ENCODE measurements around the gene CNPY1.

The CNPY1 gene

GRCh38 chr7:155494551-155494950, 51.8 kb downstream of the CNPY1 start:
- Histone ChIP-seq H3K4me3 (ENCODE audit: low read depth, low read length) (no peak overlapping the region), H3K9me3 (ENCODE audit: severe bottlenecking) (no peaks in the 10 kb centered on the region), H3K27me3 (ENCODE audit: insufficient read depth, low read depth, severe bottlenecking) (no peaks in the 10 kb centered on the region), H3K27ac (no peak overlapping the region), H3K36me3 (no peaks in the 10 kb centered on the region)
- no peak for DNase-seq
- TF ChIP-seq CTCF (IDR thresholded peaks at IDR 0.05; ENCODE audit: low read depth, low read length) = no peak

GRCh38 chr7:155493744-155494538, 52.4 kb downstream of the CNPY1 start:
- H3K27ac ChIP-seq = no peak overlapping the region
- no peak for TF ChIP-seq CTCF (IDR thresholded peaks at IDR 0.05; ENCODE audit: low read depth, low read length)
- H3K4me3 ChIP-seq (ENCODE audit: low read depth, low read length) = no peak overlapping the region
- DNase-seq = no peak
- H3K36me3 ChIP-seq = no peaks in the 10 kb centered on the region
- no peaks in the 10 kb centered on the region for H3K27me3 ChIP-seq (ENCODE audit: insufficient read depth, low read depth, severe bottlenecking)
- H3K9me3 ChIP-seq (ENCODE audit: severe bottlenecking) = no peaks in the 10 kb centered on the region

GRCh38 chr7:155491812-155492211, 54.5 kb downstream of the CNPY1 start:
- no peaks in the 10 kb centered on the region for H3K27me3 ChIP-seq (ENCODE audit: insufficient read depth, low read depth, severe bottlenecking)
- no peak overlapping the region for H3K27ac ChIP-seq
- DNase-seq = no peak
- no peak for TF ChIP-seq CTCF (IDR thresholded peaks at IDR 0.05; ENCODE audit: low read depth, low read length)
- no peak overlapping the region for H3K4me3 ChIP-seq (ENCODE audit: low read depth, low read length)
- no peaks in the 10 kb centered on the region for H3K36me3 ChIP-seq
- H3K9me3 ChIP-seq (ENCODE audit: severe bottlenecking) = no peaks in the 10 kb centered on the region

GRCh38 chr7:155490697-155491628, 55.4 kb downstream of the CNPY1 start:
- no peak for DNase-seq
- H3K36me3 ChIP-seq = no peaks in the 10 kb centered on the region
- no peak overlapping the region for H3K27ac ChIP-seq
- no peaks in the 10 kb centered on the region for H3K9me3 ChIP-seq (ENCODE audit: severe bottlenecking)
- no peak for TF ChIP-seq CTCF (IDR thresholded peaks at IDR 0.05; ENCODE audit: low read depth, low read length)
- H3K4me3 ChIP-seq (ENCODE audit: low read depth, low read length) = no peak overlapping the region
- no peaks in the 10 kb centered on the region for H3K27me3 ChIP-seq (ENCODE audit: insufficient read depth, low read depth, severe bottlenecking)

- no peaks in the 10 kb centered on the region for H3K27me3 ChIP-seq (ENCODE audit: insufficient read depth, low read depth, severe bottlenecking)
- H3K4me3 ChIP-seq (ENCODE audit: low read depth, low read length) = no peak overlapping the region
- H3K36me3 ChIP-seq = no peaks in the 10 kb centered on the region
- H3K9me3 ChIP-seq (ENCODE audit: severe bottlenecking) = no peaks in the 10 kb centered on the region
- no peak for DNase-seq
- H3K27ac ChIP-seq = no peak overlapping the region
- no peak for TF ChIP-seq CTCF (IDR thresholded peaks at IDR 0.05; ENCODE audit: low read depth, low read length)
Measured at GRCh38 chr7:155489862-155490696, 56.3 kb downstream of the CNPY1 start.
